ENCODE results near the gene PCED1B.

- TF ChIP-seq, protein P1, sequence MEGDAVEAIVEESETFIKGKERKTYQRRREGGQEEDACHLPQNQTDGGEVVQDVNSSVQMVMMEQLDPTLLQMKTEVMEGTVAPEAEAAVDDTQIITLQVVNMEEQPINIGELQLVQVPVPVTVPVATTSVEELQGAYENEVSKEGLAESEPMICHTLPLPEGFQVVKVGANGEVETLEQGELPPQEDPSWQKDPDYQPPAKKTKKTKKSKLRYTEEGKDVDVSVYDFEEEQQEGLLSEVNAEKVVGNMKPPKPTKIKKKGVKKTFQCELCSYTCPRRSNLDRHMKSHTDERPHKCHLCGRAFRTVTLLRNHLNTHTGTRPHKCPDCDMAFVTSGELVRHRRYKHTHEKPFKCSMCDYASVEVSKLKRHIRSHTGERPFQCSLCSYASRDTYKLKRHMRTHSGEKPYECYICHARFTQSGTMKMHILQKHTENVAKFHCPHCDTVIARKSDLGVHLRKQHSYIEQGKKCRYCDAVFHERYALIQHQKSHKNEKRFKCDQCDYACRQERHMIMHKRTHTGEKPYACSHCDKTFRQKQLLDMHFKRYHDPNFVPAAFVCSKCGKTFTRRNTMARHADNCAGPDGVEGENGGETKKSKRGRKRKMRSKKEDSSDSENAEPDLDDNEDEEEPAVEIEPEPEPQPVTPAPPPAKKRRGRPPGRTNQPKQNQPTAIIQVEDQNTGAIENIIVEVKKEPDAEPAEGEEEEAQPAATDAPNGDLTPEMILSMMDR (IDR thresholded peaks at IDR 0.05; ENCODE audit: poor library complexity) = no peak
- TF ChIP-seq EZH2 (IDR thresholded peaks at IDR 0.05; ENCODE audit: borderline replicate concordance) = no peak
Measured at GRCh38 chr12:47186246-47186645, 106.8 kb downstream of the PCED1B start.
